Diencephalon (tissue), 1 donor: ENCODE measurements around the gene PIGQ. TPM values are rescaled to one million over a fixed set of nuclear protein-coding genes. Genes with fewer than 3 reads are reported as not detected.

Experiments used
- small RNA-seq: library from RNA; depleted of rRNA; stranded (forward); fragments of <200 nt; gene quantifications from one replicate; pipeline ENCODE3, GENCODE V24; 2014
- total RNA-seq: library from RNA; depleted of rRNA; stranded (reverse); fragments of >200 nt; gene quantifications from one replicate; pipeline ENCODE4 v1.2.3, GENCODE V29; 2014

Gene PIGQ
- 28.8 TPM for total RNA-seq

GRCh38 chr16:569445-570254 lies at the start of gene PIGQ:
Gene PIGQ (plus strand): TSS chr16:569968. CDS start chr16:574075, 4,107 bp downstream.

DNA sequence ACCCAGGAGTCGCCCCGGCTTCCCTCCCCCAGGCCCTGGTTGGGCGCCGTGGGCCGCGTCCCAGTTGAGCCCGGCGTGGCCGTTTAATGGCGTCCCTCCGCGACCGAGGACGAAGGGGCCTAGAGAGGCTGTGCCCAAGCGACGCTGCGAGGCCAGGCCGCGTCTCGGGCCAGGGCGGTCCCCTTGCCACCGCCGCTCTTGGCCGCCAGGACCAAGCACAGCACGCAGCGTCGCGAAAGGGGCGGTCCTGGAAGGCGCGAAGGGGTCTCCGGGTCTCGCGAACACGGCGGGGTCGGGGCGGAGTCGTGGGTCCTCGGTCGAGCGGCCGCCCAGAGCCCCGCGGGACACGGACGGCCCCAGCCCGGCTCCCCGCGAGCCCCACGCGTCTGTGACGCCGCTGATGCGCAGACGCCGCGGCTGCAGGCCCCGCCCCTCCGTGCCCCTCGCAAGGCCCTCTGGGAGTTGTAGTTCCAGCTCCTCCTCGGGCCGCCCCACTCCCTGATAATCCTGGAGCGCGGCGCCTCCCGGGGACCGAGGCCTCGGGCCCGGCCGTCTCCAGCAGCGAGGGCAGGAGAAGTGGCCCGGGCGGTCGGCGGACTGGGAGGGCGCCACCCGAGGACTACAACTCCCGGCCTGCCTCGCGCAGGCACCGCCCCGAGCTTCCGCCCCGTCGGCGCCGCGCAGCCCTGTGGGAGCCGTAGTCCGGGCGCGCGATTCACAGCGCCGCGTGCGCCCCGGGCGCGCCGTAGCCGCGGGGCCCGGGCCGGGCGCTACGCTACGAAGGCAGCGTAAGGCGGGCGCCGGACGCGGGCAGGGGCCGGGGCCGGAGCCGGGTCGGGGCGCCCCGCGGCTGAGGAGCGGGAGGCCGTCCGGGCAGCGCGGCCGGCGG lies 42.5 kb upstream of the PIGQ start, which contains the start of gene CAPN15:
Gene CAPN15, plus strand, starts transcription at position 698 of the 889 bp plus-strand sequence. CDS start 19,127 bp downstream, outside the sequence.

GRCh38 chr16:560204-560700 lies 9.5 kb upstream of the PIGQ start, which contains the start of gene PRR35:
Gene PRR35 (plus strand): TSS chr16:560394. CDS start chr16:563295, 2,901 bp downstream.

GRCh38 chr16:566475-567372 lies 3.0 kb upstream of the PIGQ start, which contains the start of gene NHLRC4:
Gene NHLRC4 (plus strand): TSS chr16:567005. CDS start chr16:568048, 1,043 bp downstream.

DNA sequence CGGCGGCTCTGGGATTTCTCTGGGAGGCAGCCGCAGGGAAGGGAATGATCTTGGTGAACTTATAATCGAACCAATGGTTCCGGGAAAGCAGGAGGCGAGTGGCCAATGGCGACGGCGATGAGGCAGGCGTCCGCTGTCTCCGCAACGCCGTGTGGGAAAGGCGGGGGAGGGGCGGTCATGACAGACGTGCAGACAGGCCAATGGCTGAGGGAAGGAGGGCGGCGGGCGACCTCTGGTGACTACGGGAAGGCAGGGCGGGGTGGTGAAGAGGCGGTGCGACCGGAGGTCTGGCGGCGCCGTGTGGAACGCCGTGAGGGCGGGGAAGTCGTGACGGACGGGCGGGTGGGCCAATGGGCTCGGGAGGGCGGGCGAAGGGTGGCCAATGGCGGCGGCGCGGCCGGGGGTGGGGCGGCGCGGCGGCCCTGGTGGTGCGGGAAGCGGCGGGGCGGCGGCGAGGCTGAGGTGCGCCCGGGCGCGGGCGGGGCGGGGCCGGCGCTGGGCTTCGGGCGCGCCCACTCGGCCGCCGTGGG lies 20.0 kb downstream of the PIGQ start, which contains the start of gene RAB40C:
Gene RAB40C, plus strand, starts transcription at position 409 of the 530 bp plus-strand sequence. CDS start 226 bp downstream, outside the sequence.

GRCh38 chr16:630815-631405 lies 61.1 kb downstream of the PIGQ start, which contains the start of gene WFIKKN1:
Gene WFIKKN1 (plus strand): TSS chr16:630985. CDS start chr16:631254, 269 bp downstream.

Small RNA genes lying within 50 kb of the gene (small RNA-seq; reads per million reads assigned to genes)
- 0.69 reads per million, percentile 67 among the genes with 10 or more reads in this experiment for gene MIR3176
- not detected for gene MIR5587
- not detected for gene Z98883.1

Other genes with a start within 250 kb of the PIGQ start
- 16.1 TPM for gene AXIN1, start 217.2 kb upstream of the PIGQ start, total RNA-seq
- gene MRPL28, start 199.4 kb upstream of the PIGQ start, total RNA-seq = 62.5 TPM
- 32.3 TPM for gene PGAP6, start 188.0 kb upstream of the PIGQ start, total RNA-seq
- 16.4 TPM for gene NME4, start 172.8 kb upstream of the PIGQ start, total RNA-seq
- 8.3 TPM for gene DECR2, start 168.1 kb upstream of the PIGQ start, total RNA-seq
- gene RAB11FIP3, start 144.3 kb upstream of the PIGQ start, total RNA-seq = 33.4 TPM
- 12.2 TPM for gene CAPN15, start 42.3 kb upstream of the PIGQ start, total RNA-seq
- not detected for gene PRR35, start 9.6 kb upstream of the PIGQ start, total RNA-seq
- 0.69 TPM for gene NHLRC4, start 3.0 kb upstream of the PIGQ start, total RNA-seq
- 24.2 TPM for gene RAB40C, start 20.1 kb downstream of the PIGQ start, total RNA-seq
- gene WFIKKN1, start 61.0 kb downstream of the PIGQ start, total RNA-seq = 0.46 TPM
- gene METTL26, start 66.3 kb downstream of the PIGQ start, total RNA-seq = 30.7 TPM
- gene MCRIP2, start 71.9 kb downstream of the PIGQ start, total RNA-seq = 13.8 TPM
- gene WDR90, start 79.4 kb downstream of the PIGQ start, total RNA-seq = 12.5 TPM
- gene RHOT2, start 98.2 kb downstream of the PIGQ start, total RNA-seq = 33.7 TPM
- gene RHBDL1, start 105.7 kb downstream of the PIGQ start, total RNA-seq = 7.4 TPM
- 81.2 TPM for gene STUB1, start 110.4 kb downstream of the PIGQ start, total RNA-seq
- gene JMJD8, start 114.4 kb downstream of the PIGQ start, total RNA-seq = 23.5 TPM
- gene WDR24, start 120.4 kb downstream of the PIGQ start, total RNA-seq = 5.1 TPM
- gene FBXL16, start 135.8 kb downstream of the PIGQ start, total RNA-seq = 10.8 TPM
- gene METRN, start 145.2 kb downstream of the PIGQ start, total RNA-seq = 74.5 TPM
- 19.6 TPM for gene ANTKMT, start 151.2 kb downstream of the PIGQ start, total RNA-seq
- gene CCDC78, start 156.5 kb downstream of the PIGQ start, total RNA-seq = 8.8 TPM
- 12.2 TPM for gene HAGHL, start 157.1 kb downstream of the PIGQ start, total RNA-seq
- 51.4 TPM for gene CIAO3, start 171.0 kb downstream of the PIGQ start, total RNA-seq
- gene MSLN, start 190.8 kb downstream of the PIGQ start, total RNA-seq = not detected
- 13.6 TPM for gene RPUSD1, start 218.4 kb downstream of the PIGQ start, total RNA-seq
- 7.2 TPM for gene CHTF18, start 218.7 kb downstream of the PIGQ start, total RNA-seq
- gene GNG13, start 230.8 kb downstream of the PIGQ start, total RNA-seq = not detected